Loucy (cell line): ENCODE measurements around the gene C19orf67.

Experiments
- H2AFZ ChIP-seq: fragments of 200-600 bp; sonication (generic); 2 replicates; pipeline ENCODE4 v1.6.0; 2016; ENCODE audit warnings: antibody characterized with exemption, mild to moderate bottlenecking, low read length, moderate library complexity
- H3F3A ChIP-seq: fragments of 200-600 bp; 2 replicates; pipeline ENCODE4 v1.6.0; 2016; ENCODE audit warnings: antibody characterized with exemption, low read depth, mild to moderate bottlenecking
- H3K27me3 ChIP-seq: fragments of 200-600 bp; sonication (generic); 2 replicates; pipeline ENCODE4 v1.6.1; 2014; ENCODE audit warnings: low read length, mild to moderate bottlenecking; ENCODE audit not compliant: insufficient read depth, poor library complexity, severe bottlenecking
- H3K36me3 ChIP-seq: fragments of 200-600 bp; sonication (generic); 2 replicates; pipeline ENCODE4 v1.6.1; 2016; ENCODE audit warnings: low read length; ENCODE audit not compliant: insufficient read depth
- H3K4me1 ChIP-seq: fragments of 200-600 bp; sonication (generic); 2 replicates; pipeline ENCODE4 v1.5.1; 2014; ENCODE audit warnings: low read length, mild to moderate bottlenecking; ENCODE audit not compliant: insufficient read depth, poor library complexity, severe bottlenecking
- H3K4me2 ChIP-seq: fragments of 200-600 bp; sonication (generic); 2 replicates; pipeline ENCODE4 v1.6.0; 2014; ENCODE audit warnings: antibody characterized with exemption, low read length, low read depth, mild to moderate bottlenecking; ENCODE audit not compliant: poor library complexity, severe bottlenecking
- H3K4me3 ChIP-seq: fragments of 200-600 bp; sonication (generic); 2 replicates; pipeline ENCODE4 v1.5.1; 2014; ENCODE audit warnings: low read length, mild to moderate bottlenecking, mixed read lengths; ENCODE audit not compliant: poor library complexity, severe bottlenecking
- H3K79me2 ChIP-seq: fragments of 200-600 bp; sonication (generic); 2 replicates; pipeline ENCODE4 v1.6.1; 2014; ENCODE audit warnings: low read length; ENCODE audit not compliant: insufficient read depth
- H3K9ac ChIP-seq: fragments of 200-600 bp; sonication (generic); 2 replicates; pipeline ENCODE4 v1.6.0; 2014; ENCODE audit warnings: mild to moderate bottlenecking, low read depth, low read length, moderate library complexity; ENCODE audit not compliant: poor library complexity, severe bottlenecking
- H3K9me2 ChIP-seq: fragments of 200-600 bp; sonication (generic); replicated peaks from 2 replicates; pipeline ENCODE4 v1.6.1; 2016; ENCODE audit warnings: low read depth, low read length, mixed read lengths
- H3K9me3 ChIP-seq: fragments of 200-600 bp; sonication (generic); 2 replicates; pipeline ENCODE4 v1.6.1; 2014; ENCODE audit warnings: mild to moderate bottlenecking, antibody characterized with exemption, low read length, low read depth; ENCODE audit not compliant: insufficient read depth
- H4K20me1 ChIP-seq: fragments of 200-600 bp; sonication (generic); 2 replicates; pipeline ENCODE4 v1.6.0; 2014; ENCODE audit warnings: antibody characterized with exemption, low read length, mild to moderate bottlenecking; ENCODE audit not compliant: insufficient read depth, poor library complexity, severe bottlenecking
- CTCF ChIP-seq: fragments of 200-600 bp; sonication (generic); conservative IDR thresholded peaks from 2 replicates; pipeline ENCODE4 v1.5.1; 2014; ENCODE audit warnings: mild to moderate bottlenecking, antibody characterized with exemption, low read length
- EZH2phosphoT487 ChIP-seq: fragments of 200-600 bp; IDR thresholded peaks from 2 replicates; pipeline ENCODE4 v1.6.1; 2018; ENCODE audit warnings: antibody characterized with exemption, mild to moderate bottlenecking, moderate library complexity, borderline replicate concordance

Gene C19orf67

GRCh38 chr19:14059093-14059480 lies 26.5 kb downstream of the C19orf67 start:
- TF ChIP-seq EZH2phosphoT487 (no peak), CTCF (peak; percentile 87)
- H3K4me3 ChIP-seq, result no peak overlapping the region
- no peaks in the 10 kb centered on the region for H3K79me2 ChIP-seq
- no peaks in the 10 kb centered on the region for H3K4me1 ChIP-seq
- no peaks in the 10 kb centered on the region for H3K36me3 ChIP-seq
- H3K9me2 ChIP-seq, result no peaks in the 10 kb centered on the region
- H3K27me3 ChIP-seq, result no peaks in the 10 kb centered on the region
- no peaks in the 10 kb centered on the region for H3K9me3 ChIP-seq
- H4K20me1 ChIP-seq, result no peaks in the 10 kb centered on the region
- H3K9ac ChIP-seq, result no peak overlapping the region
- no peak overlapping the region for H3K4me2 ChIP-seq
- H3F3A ChIP-seq, result no peaks in the 10 kb centered on the region
- no peak overlapping the region for H2AFZ ChIP-seq

- H3K27me3 ChIP-seq, result no peaks in the 10 kb centered on the region
- H3K9ac ChIP-seq, result no peak overlapping the region
- H3K9me2 ChIP-seq, result no peaks in the 10 kb centered on the region
- no peaks in the 10 kb centered on the region for H3K79me2 ChIP-seq
- H3K9me3 ChIP-seq, result no peaks in the 10 kb centered on the region
- no peaks in the 10 kb centered on the region for H4K20me1 ChIP-seq
- no peaks in the 10 kb centered on the region for H3K36me3 ChIP-seq
- TF ChIP-seq EZH2phosphoT487, result no peak
- TF ChIP-seq CTCF, result no peak
- no peak overlapping the region for H2AFZ ChIP-seq
- no peaks in the 10 kb centered on the region for H3K4me1 ChIP-seq
- H3K4me2 ChIP-seq, result no peak overlapping the region
- no peak overlapping the region for H3K4me3 ChIP-seq
- H3F3A ChIP-seq, result no peaks in the 10 kb centered on the region
Observed at GRCh38 chr19:14058182-14059092, 27.1 kb downstream of the C19orf67 start.

GRCh38 chr19:14056741-14057356 lies 28.7 kb downstream of the C19orf67 start:
- H3K4me3 ChIP-seq, result no peak overlapping the region
- H3K9me3 ChIP-seq, result no peaks in the 10 kb centered on the region
- no peaks in the 10 kb centered on the region for H3K27me3 ChIP-seq
- H3K36me3 ChIP-seq, result no peaks in the 10 kb centered on the region; the same call in 1 of the 2 replicates
- no peaks in the 10 kb centered on the region for H3K4me1 ChIP-seq
- no peaks in the 10 kb centered on the region for H3K9me2 ChIP-seq
- H3K79me2 ChIP-seq, result no peaks in the 10 kb centered on the region
- no peak overlapping the region for H3K9ac ChIP-seq
- H4K20me1 ChIP-seq, result no peaks in the 10 kb centered on the region
- no peak overlapping the region for H2AFZ ChIP-seq
- TF ChIP-seq CTCF (no peak), EZH2phosphoT487 (no peak)
- no peaks in the 10 kb centered on the region for H3F3A ChIP-seq
- H3K4me2 ChIP-seq, result no peak overlapping the region
